Measurements from ENCODE around the gene SKIC3. TPM values are rescaled to one million over a fixed set of nuclear protein-coding genes. Genes with fewer than 3 reads are reported as not detected.

Gene SKIC3
- total and polyA plus RNA-seq, 2 experiments from 2014 or later = 75.1 to 111 TPM

DNA sequence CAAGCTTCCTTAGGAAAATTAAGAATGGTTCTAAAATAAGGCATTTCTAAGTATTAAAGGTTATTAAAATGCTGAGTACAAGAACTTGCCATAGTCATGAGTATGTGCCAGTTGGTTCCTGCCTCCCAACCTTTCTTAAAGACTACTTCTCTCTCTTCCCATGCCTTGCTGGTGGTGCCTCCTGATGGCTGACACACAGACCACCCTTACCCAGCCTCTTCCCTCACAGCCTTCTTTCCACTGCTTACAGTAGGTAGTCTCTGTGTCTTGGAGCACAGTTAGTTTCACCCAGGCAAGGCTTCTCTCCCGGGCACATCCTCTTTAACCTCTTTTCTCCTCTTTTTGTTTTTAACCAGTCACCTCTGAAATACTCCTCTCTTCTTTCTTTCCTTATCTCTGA is 44.5 kb upstream of the SKIC3 start:
- Histone ChIP-seq H4K20me1 (replicated peaks; ENCODE audit: insufficient read depth) (no peaks in the 10 kb centered on the region), H3K27me3 (ENCODE audit: insufficient read depth) (no peaks in the 10 kb centered on the region), H2AFZ (no peak overlapping the region), H3K4me3 (no peak overlapping the region), H3F3A (replicated peaks; ENCODE audit: low read depth) (no peaks in the 10 kb centered on the region), H3K4me2 (no peak overlapping the region), H3K79me2 (replicated peaks; ENCODE audit: insufficient read depth) (no peaks in the 10 kb centered on the region), H3K27ac (ENCODE audit: low read depth) (no peak overlapping the region), H3K36me3 (ENCODE audit: insufficient read depth) (no peaks in the 10 kb centered on the region), H3K9me2 (ENCODE audit: insufficient read depth) (no peaks in the 10 kb centered on the region), H3K4me1 (ENCODE audit: insufficient read depth) (no peaks in the 10 kb centered on the region)
- H3K9me3 Mint-ChIP-seq = no peaks in the 10 kb centered on the region
- ATAC-seq (peak; percentile 43; the same call in 2 of the 3 replicates), DNase-seq (ENCODE audit: low spot score) (peak; percentile 8)
- peak in 1 of 2 experiments; percentile 52; a peak in 2 of 4 replicates for TF ChIP-seq CTCF (conservative IDR thresholded peaks at IDR 0.05; ENCODE audit: low read depth in 2 of 2)
- TF ChIP-seq STAT1 (IDR thresholded peaks at IDR 0.05; ENCODE audit: unreplicated experiment) = no peak
- H3K4me3 Mint-ChIP-seq = no peak overlapping the region
- H3K4me1 Mint-ChIP-seq = no peaks in the 10 kb centered on the region
- H3K27me3 Mint-ChIP-seq (ENCODE audit: insufficient read depth, low read depth, poor library complexity) = no peaks in the 10 kb centered on the region
- no peaks in the 10 kb centered on the region for H3K36me3 Mint-ChIP-seq (ENCODE audit: low read depth)
- H3K27ac Mint-ChIP-seq = no peak overlapping the region

- no peaks in the 10 kb centered on the region for H3K4me1 ChIP-seq (ENCODE audit: insufficient read depth)
- DNase-seq (ENCODE audit: low spot score) (no peak), ATAC-seq (no peak)
- Mint-ChIP-seq H3K27ac (no peak overlapping the region), H3K4me3 (no peak overlapping the region), H3K4me1 (no peaks in the 10 kb centered on the region), H3K27me3 (ENCODE audit: insufficient read depth, low read depth, poor library complexity) (no peaks in the 10 kb centered on the region), H3K9me3 (no peaks in the 10 kb centered on the region), H3K36me3 (ENCODE audit: low read depth) (no peaks in the 10 kb centered on the region)
- H2AFZ ChIP-seq = no peak overlapping the region
- H3K27ac ChIP-seq (ENCODE audit: low read depth) = no peak overlapping the region
- H3F3A ChIP-seq (replicated peaks; ENCODE audit: low read depth) = no peaks in the 10 kb centered on the region
- no peaks in the 10 kb centered on the region for H3K9me2 ChIP-seq (ENCODE audit: insufficient read depth)
- H3K79me2 ChIP-seq (replicated peaks; ENCODE audit: insufficient read depth) = no peaks in the 10 kb centered on the region
- no peaks in the 10 kb centered on the region for H3K36me3 ChIP-seq (ENCODE audit: insufficient read depth)
- H4K20me1 ChIP-seq (replicated peaks; ENCODE audit: insufficient read depth) = no peaks in the 10 kb centered on the region
- no peaks in the 10 kb centered on the region for H3K27me3 ChIP-seq (ENCODE audit: insufficient read depth)
- no peak overlapping the region for H3K4me2 ChIP-seq
- H3K4me3 ChIP-seq = no peak overlapping the region
- no peak for TF ChIP-seq JUNB (IDR thresholded peaks at IDR 0.05; ENCODE audit: unreplicated experiment)
- no peak for TF ChIP-seq EZH2 (IDR thresholded peaks at IDR 0.05; ENCODE audit: low read depth, unreplicated experiment)
- TF ChIP-seq ZNF114 (CRISPR knock-in tag; IDR thresholded peaks at IDR 0.05) = no peak
- no peak for TF ChIP-seq CTCF (conservative IDR thresholded peaks at IDR 0.05; ENCODE audit: low read depth in 2 of 2)
- no peak for TF ChIP-seq EZH2phosphoT487 (IDR thresholded peaks at IDR 0.05; ENCODE audit: unreplicated experiment)
- no peak for TF ChIP-seq POLR2AphosphoS5 (IDR thresholded peaks at IDR 0.05; ENCODE audit: low read depth)
- no peak for TF ChIP-seq ZNF462 (CRISPR knock-in tag; IDR thresholded peaks at IDR 0.05)
- TF ChIP-seq ZNF331 (CRISPR knock-in tag; IDR thresholded peaks at IDR 0.05; ENCODE audit: low read depth) = no peak
- no peak for TF ChIP-seq STAT1 (IDR thresholded peaks at IDR 0.05; ENCODE audit: unreplicated experiment)
- no peak for TF ChIP-seq CREB1 (CRISPR knock-in tag; IDR thresholded peaks at IDR 0.05; ENCODE audit: low read depth)
Observed at GRCh38 chr5:95595289-95595931, 40.6 kb upstream of the SKIC3 start.

All from GM23338 (cell line).